GM18499 (cell line): Measurements from ENCODE around the gene NATD1.
"Not testable (repeated sequence)": the region's sequence is repeated elsewhere in the genome, so short reads cannot be mapped to it uniquely, and the experiment has no call there.

Source experiments
- ATAC-seq: cut with Tn5 transposase; IDR thresholded peaks from one replicate; pipeline ENCODE4 v1.9.1; 2021; ENCODE audit warnings: moderate number of reproducible peaks; ENCODE audit not compliant: insufficient read depth, unreplicated experiment

NATD1 gene

GRCh38 chr17:21198411-21198810 is 54.8 kb downstream of the NATD1 start:
- no peak for ATAC-seq

DNA sequence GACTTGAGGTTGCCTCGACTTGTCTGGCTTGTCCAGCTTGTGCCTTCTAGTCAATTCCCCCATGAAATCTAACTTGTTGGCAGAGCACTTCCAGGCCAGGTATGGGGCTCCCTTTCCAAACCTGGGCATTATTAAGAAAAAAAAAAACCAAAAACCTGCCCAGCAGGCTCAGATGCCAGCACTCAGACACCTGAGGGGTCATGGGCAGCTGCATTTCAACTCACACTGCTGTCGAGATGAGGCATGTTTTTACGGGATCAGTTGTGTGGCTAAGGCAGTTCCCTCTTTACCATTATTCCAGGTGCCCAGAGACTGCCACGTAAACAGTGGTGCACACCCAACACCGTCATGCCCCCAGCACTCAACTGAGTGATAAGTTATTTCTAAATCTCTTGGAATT is 57.1 kb downstream of the NATD1 start:
- ATAC-seq, result no peak

GRCh38 chr17:21194703-21195102 is 58.5 kb downstream of the NATD1 start:
- no peak for ATAC-seq

DNA sequence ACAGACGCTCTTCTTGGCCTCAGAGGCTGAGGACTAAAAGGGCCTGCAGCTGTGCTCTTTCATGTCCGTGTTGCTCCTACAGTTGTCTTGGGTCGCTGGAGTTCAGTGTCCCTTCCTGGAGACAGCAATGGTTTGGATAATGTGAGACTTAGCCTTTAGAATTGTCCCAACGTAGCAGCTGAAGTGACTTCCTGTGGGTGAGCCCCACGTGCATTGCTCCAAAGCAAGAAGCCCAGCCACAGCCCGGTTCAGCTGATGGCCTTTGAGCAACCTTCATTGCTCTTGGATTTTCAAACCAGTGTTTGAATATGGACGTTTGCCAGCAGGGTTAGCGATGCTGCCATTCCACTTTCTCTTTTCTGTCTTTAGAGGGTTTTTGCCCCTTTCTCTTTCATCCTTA is 59.0 kb downstream of the NATD1 start:
- ATAC-seq, result no peak

- ATAC-seq, result no peak
These were observed 60.2 kb downstream of the NATD1 start for GRCh38 chr17:21193031-21193430.

DNA sequence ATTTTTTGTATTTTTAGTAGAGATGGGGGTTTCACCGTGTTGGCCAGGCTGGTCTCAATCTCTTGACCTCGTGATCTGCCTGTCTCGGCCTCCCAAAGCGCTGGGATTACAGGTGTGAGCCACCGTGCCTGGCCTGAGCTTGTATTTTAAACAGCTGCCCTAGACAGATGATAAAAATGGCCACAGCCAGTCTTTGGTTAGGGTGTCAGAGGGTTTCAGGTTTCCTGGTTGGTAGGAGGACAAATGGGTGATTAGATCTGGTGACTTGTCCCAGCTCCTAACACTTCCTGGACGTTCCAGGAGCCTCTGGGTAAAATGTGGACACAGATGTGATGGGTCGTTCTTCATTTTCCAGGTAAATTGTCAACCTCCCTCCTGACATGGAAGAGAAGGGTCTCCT is 60.8 kb downstream of the NATD1 start:
- ATAC-seq, result not testable (repeated sequence)

GRCh38 chr17:21191698-21192097 is 61.5 kb downstream of the NATD1 start:
- no peak for ATAC-seq

DNA sequence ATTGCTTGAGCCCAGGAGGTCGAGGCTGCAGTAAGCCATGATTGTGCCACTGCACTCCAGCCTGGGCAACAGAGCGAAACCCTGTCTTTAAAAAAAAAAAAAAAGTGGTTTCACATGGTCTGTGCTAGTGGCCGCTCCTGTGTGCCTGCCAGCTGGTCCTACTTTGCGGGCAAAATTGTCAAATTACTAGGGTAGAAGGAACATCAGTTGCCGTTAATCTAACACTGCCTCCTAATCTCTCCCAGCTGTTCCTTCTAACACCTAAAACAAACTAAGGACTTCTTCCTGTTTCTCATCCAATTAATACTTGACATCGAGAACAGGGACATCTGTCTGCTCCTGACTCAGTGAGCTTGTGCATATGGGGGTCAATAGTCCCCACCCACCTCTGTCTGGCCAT is 63.1 kb downstream of the NATD1 start:
- ATAC-seq, result no peak

- ATAC-seq, result no peak
These were observed 63.8 kb downstream of the NATD1 start for GRCh38 chr17:21189361-21189760.
